H1 (cell line): ENCODE measurements around the gene FLCN. TPM values are rescaled to one million over a fixed set of nuclear protein-coding genes. Genes with fewer than 3 reads are reported as not detected.

ENCODE experiments used
- CTCF ChIA-PET: fragments of 300-600 bp; sonication (Branson Sonifier 250); formaldehyde crosslinking; loops from one replicate; lab custom pipeline; 2021; ENCODE audit not compliant: partially characterized antibody; lab: Charles Lee
- POLR2A ChIA-PET: fragments of 300-600 bp; sonication (Branson Sonifier 250); formaldehyde crosslinking; loops from one replicate; lab custom pipeline; 2021; ENCODE audit warnings: inconsistent platforms; ENCODE audit not compliant: partially characterized antibody; lab: Charles Lee
- DNase-seq, 2 experiments: peaks; one replicate each; pipeline versions ENCODE4 v3.0.0 to v3.0.0-alpha.2; 2010 to 2022; ENCODE audit warnings: low spot score in 2 of 2, low read depth in 1 of 2, mixed read lengths in 1 of 2
- FAIRE-seq: peaks from 2 replicates; lab custom pipeline; 2011; peaks lifted over from hg19 to GRCh38; lab: Jason Lieb, UNC
- H2AFZ ChIP-seq: 2 replicates; pipeline ENCODE4 v1.8.1; 2012; ENCODE audit warnings: low read length, inconsistent platforms
- H2AK5ac ChIP-seq: 2 replicates; pipeline ENCODE4 v1.6.1; 2013; ENCODE audit warnings: low read depth, low read length
- H2BK120ac ChIP-seq: replicated peaks from 2 replicates; pipeline ENCODE3; 2013; ENCODE audit warnings: low read depth, low read length, inconsistent platforms
- H2BK12ac ChIP-seq: 2 replicates; pipeline ENCODE4 v1.6.1; 2013; ENCODE audit warnings: low read depth, low read length
- H2BK15ac ChIP-seq: 2 replicates; pipeline ENCODE4 v1.6.1; 2013; ENCODE audit warnings: low read length
- H2BK20ac ChIP-seq: 2 replicates; pipeline ENCODE4 v1.6.1; 2013; ENCODE audit warnings: low read length
- H2BK5ac ChIP-seq: 2 replicates; pipeline ENCODE4 v1.6.1; 2013; ENCODE audit warnings: low read depth, low read length
- H3K14ac ChIP-seq: 2 replicates; pipeline ENCODE4 v1.6.1; 2013; ENCODE audit warnings: inconsistent platforms; ENCODE audit not compliant: insufficient read length
- H3K18ac ChIP-seq: 2 replicates; pipeline ENCODE4 v1.6.1; 2013; ENCODE audit warnings: low read length; ENCODE audit errors: extremely low read depth
- H3K23ac ChIP-seq: 2 replicates; pipeline ENCODE4 v1.6.1; 2013; ENCODE audit warnings: inconsistent platforms; ENCODE audit not compliant: insufficient read length
- H3K23me2 ChIP-seq: 2 replicates; pipeline ENCODE4 v1.6.1; 2013; ENCODE audit warnings: low read depth, low read length
- H3K27ac ChIP-seq: 2 replicates; pipeline ENCODE4 v1.6.1; 2011; ENCODE audit warnings: low read depth, low read length, inconsistent platforms
- H3K27me3 ChIP-seq, 4 experiments: replicated peaks in 1 of 4; 1 replicate in 1 of 4; 2 replicates in 3 of 4; pipeline versions ENCODE4 v1.6.1 to v1.8.1; 2011 to 2013; ENCODE audit warnings: low read length in 3 of 4, mild to moderate bottlenecking in 3 of 4, inconsistent platforms in 2 of 4, mixed read lengths in 2 of 4, moderate library complexity in 1 of 4; ENCODE audit not compliant: control insufficient read depth in 3 of 4, insufficient read depth in 3 of 4; ENCODE audit errors: extremely low read depth in 1 of 4
- H3K36me3 ChIP-seq, 4 experiments: 2 replicates each; pipeline versions ENCODE4 v1.6.1 to v1.8.1; 2011 to 2013; ENCODE audit warnings: mild to moderate bottlenecking in 4 of 4, low read length in 3 of 4, moderate library complexity in 2 of 4, control low read depth in 1 of 4, inconsistent platforms in 1 of 4; ENCODE audit not compliant: insufficient read depth in 4 of 4, control insufficient read depth in 2 of 4
- H3K4ac ChIP-seq: replicated peaks from 2 replicates; pipeline ENCODE3; 2013; ENCODE audit warnings: low read length, low read depth, mixed read lengths, inconsistent platforms; ENCODE audit not compliant: insufficient read length
- H3K4me1 ChIP-seq, 4 experiments: replicated peaks in 1 of 4; 1 replicate in 1 of 4; 2 replicates in 3 of 4; pipeline versions ENCODE4 v1.6.1 to v1.8.1; 2011 to 2013; ENCODE audit warnings: low read length in 3 of 4, inconsistent platforms in 2 of 4, mixed read lengths in 1 of 4; ENCODE audit not compliant: insufficient read depth in 4 of 4, control insufficient read depth in 3 of 4
- H3K4me2 ChIP-seq, 2 experiments: 2 replicates each; pipeline versions ENCODE4 v1.6.1 to v1.8.1; 2011 to 2013; ENCODE audit warnings: low read depth in 2 of 2, low read length in 2 of 2, control low read depth in 1 of 2, inconsistent platforms in 1 of 2, mild to moderate bottlenecking in 1 of 2; ENCODE audit not compliant: insufficient read depth in 1 of 2
- H3K4me3 ChIP-seq, 4 experiments: fragments of 200-600, 300-600 bp in 1 of 4; sonication (generic), shearing (Covaris generic), sonication (Bioruptor Twin) in 1 of 4; 2 replicates each; pipeline versions ENCODE4 v1.5.1 to v1.8.1; 2011 to 2016; ENCODE audit warnings: low read length in 4 of 4, low read depth in 3 of 4, control low read depth in 2 of 4, inconsistent platforms in 2 of 4, mild to moderate bottlenecking in 2 of 4, mixed read lengths in 1 of 4, moderate library complexity in 1 of 4; ENCODE audit not compliant: insufficient read depth in 2 of 4; ENCODE audit errors: extremely low read depth in 1 of 4
- H3K56ac ChIP-seq: replicated peaks from 2 replicates; pipeline ENCODE3; 2013; ENCODE audit warnings: low read depth, mild to moderate bottlenecking, mixed read lengths, low read length, inconsistent platforms; ENCODE audit not compliant: insufficient read length
- H3K79me1 ChIP-seq: 2 replicates; pipeline ENCODE4 v1.6.1; 2013; ENCODE audit warnings: low read depth, low read length, control low read depth
- H3K79me2 ChIP-seq, 2 experiments: 2 replicates each; pipeline versions ENCODE4 v1.6.1 to v1.8.1; 2012 to 2013; ENCODE audit warnings: low read length in 2 of 2, mild to moderate bottlenecking in 2 of 2, inconsistent platforms in 1 of 2; ENCODE audit not compliant: insufficient read depth in 2 of 2, control insufficient read depth in 1 of 2
- H3K9ac ChIP-seq, 4 experiments: replicated peaks in 1 of 4; 1 replicate in 1 of 4; 2 replicates in 3 of 4; pipeline versions ENCODE4 v1.6.1 to v1.8.1; 2011 to 2013; ENCODE audit warnings: low read depth in 3 of 4, low read length in 3 of 4, control low read depth in 2 of 4, mild to moderate bottlenecking in 2 of 4, moderate library complexity in 2 of 4, inconsistent platforms in 1 of 4; ENCODE audit errors: extremely low read depth in 1 of 4
- H3K9me3 ChIP-seq, 2 experiments: 2 replicates each; pipeline versions ENCODE4 v1.6.1 to v1.8.1; 2012 to 2013; ENCODE audit warnings: mild to moderate bottlenecking in 2 of 2, moderate library complexity in 2 of 2, control low read depth in 1 of 2, inconsistent platforms in 1 of 2, low read depth in 1 of 2, low read length in 1 of 2, mixed read lengths in 1 of 2; ENCODE audit not compliant: insufficient read depth in 2 of 2
- H4K20me1 ChIP-seq, 2 experiments: replicated peaks in 1 of 2; 2 replicates each; pipeline versions ENCODE3 to v1.8.1; 2011 to 2013; ENCODE audit warnings: inconsistent platforms in 2 of 2, low read length in 2 of 2, mild to moderate bottlenecking in 1 of 2; ENCODE audit not compliant: insufficient read depth in 2 of 2, control insufficient read depth in 1 of 2
- H4K5ac ChIP-seq: 2 replicates; pipeline ENCODE4 v1.6.1; 2013; ENCODE audit warnings: low read length, low read depth, mixed read lengths, inconsistent platforms; ENCODE audit not compliant: insufficient read length
- H4K8ac ChIP-seq: 2 replicates; pipeline ENCODE4 v1.8.0; 2013; ENCODE audit warnings: mild to moderate bottlenecking, moderate library complexity, low read length, inconsistent platforms; ENCODE audit not compliant: insufficient read depth; ENCODE audit errors: extremely low read depth
- H4K91ac ChIP-seq: replicated peaks from 2 replicates; pipeline ENCODE3; 2013; ENCODE audit warnings: low read length, mixed read lengths, inconsistent platforms; ENCODE audit not compliant: insufficient read length
- BRCA1 ChIP-seq: IDR thresholded peaks from 2 replicates; pipeline ENCODE4 v1.6.1; 2012; ENCODE audit warnings: low read depth, low read length, improper control_type of control experiment
- CBX5 ChIP-seq: fragments of 300-800, 300-1000 bp; sonication (generic); IDR thresholded peaks from 2 replicates; pipeline ENCODE4 v1.7.1; 2016; ENCODE audit warnings: antibody characterized with exemption, low read length, low read depth
- KDM4A ChIP-seq: IDR thresholded peaks from one replicate; pipeline ENCODE4 v1.7.1; 2012; ENCODE audit warnings: low read depth, mild to moderate bottlenecking, moderate library complexity, low read length, inconsistent platforms; ENCODE audit not compliant: severe bottlenecking
- KDM5A ChIP-seq: fragments of 200-600 bp; IDR thresholded peaks from 2 replicates; pipeline ENCODE4 v1.7.1; 2012; ENCODE audit warnings: mild to moderate bottlenecking, low read length, inconsistent platforms, mixed read lengths
- MAFK ChIP-seq: IDR thresholded peaks from 2 replicates; pipeline ENCODE4 v1.6.1; 2012; ENCODE audit warnings: low read depth, mild to moderate bottlenecking, improper control_type of control experiment, low read length
- NRF1 ChIP-seq: IDR thresholded peaks from 2 replicates; pipeline ENCODE4 v1.6.1; 2011; ENCODE audit warnings: mild to moderate bottlenecking, low read depth, low read length, improper control_type of control experiment
- RXRA ChIP-seq: IDR thresholded peaks from 2 replicates; pipeline ENCODE4 v1.6.1; 2011; ENCODE audit warnings: low read depth, mild to moderate bottlenecking, low read length, moderate library complexity; ENCODE audit not compliant: insufficient read depth
- SP4 ChIP-seq: IDR thresholded peaks from 2 replicates; pipeline ENCODE4 v1.6.1; 2012; ENCODE audit warnings: low read length, inconsistent platforms
- WGBS, 2 experiments: shearing (Covaris generic) in 1 of 2; methylation state at CpG; one replicate each; pipeline versions ENCODE4 v1.1.6 to v1.1.7; 2013 to 2015; ENCODE audit warnings: low lambda C conversion rate in 2 of 2, mixed read lengths in 2 of 2, inconsistent platforms in 1 of 2, low coverage in 1 of 2, missing lambda C conversion rate in 1 of 2; ENCODE audit not compliant: insufficient replicate concordance in 2 of 2, insufficient coverage in 1 of 2, insufficient read length in 1 of 2; ENCODE audit errors: extremely low coverage in 1 of 2, missing lambda C conversion rate in 1 of 2; 5-methylcytosine and 5-hydroxymethylcytosine counted together
- polyA plus RNA-seq, 7 experiments: library from polyadenylated mRNA; depleted of rRNA in 3 of 7; stranded (reverse) in 5 of 7; unstranded in 2 of 7; fragments of >200 nt in 5 of 7; fragments of 200-250 nt in 2 of 7; gene quantifications; 1 replicate in 5 of 7; 2 replicates in 1 of 7; 4 replicates in 1 of 7; pipeline versions ENCODE4 v1.2.1 to v1.2.3, GENCODE V29; 2011 to 2013; ENCODE audit warnings: missing spikeins in 2 of 7, mixed read lengths in 2 of 7
- total RNA-seq: library from RNA; stranded (reverse); fragmentation: NEBNext Ultra II Directional; extraction: Animal tissue kit (Norgen Biotek cat#: 25700); gene quantifications from 2 replicates; pipeline ENCODE4 v1.2.1, GENCODE V29; 2021

Gene FLCN
- total and polyA plus RNA-seq, 2 of the 8 experiments (the other 6 are each of a cell fraction or from before 2014, with no cell fraction given), result 15.6 to 34.6 TPM

DNA sequence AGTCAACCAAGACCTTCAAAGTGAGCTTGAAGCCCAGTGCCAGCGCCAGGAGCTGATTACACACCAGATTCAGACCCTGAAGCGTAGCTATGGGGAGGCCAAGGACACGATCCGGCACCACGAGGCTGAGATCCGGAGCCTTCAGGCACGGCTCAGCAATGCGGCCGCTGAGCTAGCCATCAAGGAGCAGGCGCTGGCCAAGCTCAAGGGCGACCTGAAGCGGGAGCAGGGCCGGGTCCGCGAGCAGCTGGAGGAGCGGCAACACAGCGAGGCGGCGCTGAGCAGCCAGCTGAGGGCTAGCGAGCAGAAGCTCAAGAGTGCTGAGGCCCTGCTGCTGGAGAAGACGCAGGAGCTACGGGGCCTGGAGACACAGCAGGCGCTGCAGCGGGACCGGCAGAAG lies 72.8 kb downstream of the FLCN start:
- H3K14ac ChIP-seq, result no peak overlapping the region
- no peak overlapping the region for H4K8ac ChIP-seq
- peaks cover 6 to 15% (median 9%) of the 10 kb centered on the region in 4 experiments; a peak in 6 of 8 replicates for H3K36me3 ChIP-seq
- H3K18ac ChIP-seq, result no peak overlapping the region
- no peaks in the 10 kb centered on the region for H3K4me1 ChIP-seq
- TF ChIP-seq MAFK (no peak), RXRA (no peak), BRCA1 (no peak), CBX5 (no peak), KDM4A (no peak), KDM5A (no peak), NRF1 (no peak), SP4 (no peak)
- no peaks in the 10 kb centered on the region for H3K79me2 ChIP-seq
- no peak overlapping the region for H3K9ac ChIP-seq
- WGBS, 2 experiments, result 93% methylated on average over 22 of the region's 25 CpGs; no CpG with 5 or more reads in 1 of the 2 experiments
- POLR2A ChIA-PET, result interaction anchor here (1.0 kb wide), 1 partner anchor 79 kb away, joined by 3 read pairs; no protein-coding TSS in a partner anchor
- no peak overlapping the region for H2BK15ac ChIP-seq
- H2AK5ac ChIP-seq, result no peak overlapping the region
- no peak overlapping the region for H3K23ac ChIP-seq
- no peak overlapping the region for H3K4me2 ChIP-seq
- H3K79me1 ChIP-seq, result no peaks in the 10 kb centered on the region
- DNase-seq, result no peak
- no peaks in the 10 kb centered on the region for H3K23me2 ChIP-seq
- CTCF ChIA-PET, result interaction anchor here (0.6 to 6.2 kb wide), 13 partner anchors 8 to 174 kb away, joined by 3 to 44 read pairs (median 4); no protein-coding TSS in a partner anchor
- H3K9me3 ChIP-seq, result no peaks in the 10 kb centered on the region
- no peak overlapping the region for H3K4ac ChIP-seq
- FAIRE-seq, result no peak
- no peak overlapping the region for H3K27ac ChIP-seq
- no peak overlapping the region for H4K91ac ChIP-seq
- no peak overlapping the region for H2BK5ac ChIP-seq
- H3K27me3 ChIP-seq, result no peaks in the 10 kb centered on the region; a peak in 1 of 7 replicates
- no peak overlapping the region for H3K56ac ChIP-seq
- no peak overlapping the region for H2BK120ac ChIP-seq
- H2BK12ac ChIP-seq, result no peak overlapping the region
- no peak overlapping the region for H2BK20ac ChIP-seq
- H2AFZ ChIP-seq, result no peak overlapping the region
- no peak overlapping the region for H4K5ac ChIP-seq
- H4K20me1 ChIP-seq, result peaks cover 2 to 12% of the 10 kb centered on the region in 2 experiments
- no peak overlapping the region for H3K4me3 ChIP-seq
